Common myeloid progenitor, CD34-positive (primary cell): Measurements from ENCODE around the gene IGF1R.

Experiments used
- CTCF ChIA-PET: fragments of 350-600 bp; sonication (Branson Sonifier 250); formaldehyde crosslinking; loops from one replicate; lab custom pipeline; 2021; ENCODE audit warnings: antibody characterized with exemption; lab: Charles Lee
- POLR2A ChIA-PET: fragments of 350-600 bp; sonication (Branson Sonifier 250); formaldehyde crosslinking; loops from one replicate; lab custom pipeline; 2021; ENCODE audit warnings: antibody characterized with exemption; lab: Charles Lee
- DNase-seq, 3 donors: peaks; one replicate each; pipeline versions ENCODE4 v3.0.0 to v3.0.0-alpha.2; 2013
- H3K27ac ChIP-seq, 2 experiments: 1 replicate in 1 of 2; 2 replicates in 1 of 2; pipeline ENCODE4 v1.7.0; 2013; ENCODE audit warnings: inconsistent platforms in 2 of 2, low read length in 2 of 2, mild to moderate bottlenecking in 2 of 2, low read depth in 1 of 2, moderate library complexity in 1 of 2; ENCODE audit not compliant: severe bottlenecking in 2 of 2, insufficient read depth in 1 of 2, poor library complexity in 1 of 2
- H3K27me3 ChIP-seq, 5 experiments: replicated peaks in 2 of 5; 1 replicate in 3 of 5; 2 replicates in 2 of 5; pipeline versions ENCODE4 v1.6.1 to v1.7.0; 2013; ENCODE audit warnings: low read length in 4 of 5, mild to moderate bottlenecking in 2 of 5, moderate library complexity in 2 of 5, inconsistent platforms in 1 of 5; ENCODE audit not compliant: insufficient read depth in 5 of 5, control insufficient read depth in 4 of 5
- H3K36me3 ChIP-seq, 4 experiments: 1 replicate in 2 of 4; 2 replicates in 2 of 4; pipeline versions ENCODE4 v1.6.1 to v1.7.0; 2013; ENCODE audit warnings: low read length in 3 of 4, control low read depth in 1 of 4, mild to moderate bottlenecking in 1 of 4; ENCODE audit not compliant: control insufficient read depth in 4 of 4, insufficient read depth in 4 of 4
- H3K4me1 ChIP-seq, 4 experiments: 1 replicate in 3 of 4; 2 replicates in 1 of 4; pipeline versions ENCODE4 v1.6.1 to v1.7.1; 2013; ENCODE audit warnings: low read length in 3 of 4, mild to moderate bottlenecking in 3 of 4, control low read depth in 1 of 4, inconsistent platforms in 1 of 4, moderate library complexity in 1 of 4; ENCODE audit not compliant: control insufficient read depth in 4 of 4, insufficient read depth in 4 of 4; ENCODE audit errors: control extremely low read depth in 1 of 4
- H3K4me3 ChIP-seq, 7 experiments: 1 replicate in 4 of 7; 2 replicates in 3 of 7; pipeline versions ENCODE4 v1.5.1 to v1.7.0; 2013; ENCODE audit warnings: mild to moderate bottlenecking in 7 of 7, low read length in 6 of 7, moderate library complexity in 6 of 7, inconsistent platforms in 2 of 7, low read depth in 2 of 7, control low read depth in 1 of 7; ENCODE audit not compliant: insufficient read depth in 4 of 7, control insufficient read depth in 1 of 7; ENCODE audit errors: extremely low read depth in 1 of 7
- H3K9me3 ChIP-seq, 5 experiments: 1 replicate in 4 of 5; 2 replicates in 1 of 5; pipeline versions ENCODE4 v1.6.1 to v1.7.1; 2013; ENCODE audit warnings: low read length in 4 of 5, mild to moderate bottlenecking in 2 of 5, inconsistent platforms in 1 of 5, low read depth in 1 of 5, moderate library complexity in 1 of 5; ENCODE audit not compliant: control insufficient read depth in 4 of 5, insufficient read depth in 2 of 5; ENCODE audit errors: control extremely low read depth in 1 of 5
- WGBS: methylation state at CpG from one replicate; pipeline ENCODE4 v1.1.5; 2013; ENCODE audit not compliant: insufficient coverage; 5-methylcytosine and 5-hydroxymethylcytosine counted together

IGF1R gene

DNA sequence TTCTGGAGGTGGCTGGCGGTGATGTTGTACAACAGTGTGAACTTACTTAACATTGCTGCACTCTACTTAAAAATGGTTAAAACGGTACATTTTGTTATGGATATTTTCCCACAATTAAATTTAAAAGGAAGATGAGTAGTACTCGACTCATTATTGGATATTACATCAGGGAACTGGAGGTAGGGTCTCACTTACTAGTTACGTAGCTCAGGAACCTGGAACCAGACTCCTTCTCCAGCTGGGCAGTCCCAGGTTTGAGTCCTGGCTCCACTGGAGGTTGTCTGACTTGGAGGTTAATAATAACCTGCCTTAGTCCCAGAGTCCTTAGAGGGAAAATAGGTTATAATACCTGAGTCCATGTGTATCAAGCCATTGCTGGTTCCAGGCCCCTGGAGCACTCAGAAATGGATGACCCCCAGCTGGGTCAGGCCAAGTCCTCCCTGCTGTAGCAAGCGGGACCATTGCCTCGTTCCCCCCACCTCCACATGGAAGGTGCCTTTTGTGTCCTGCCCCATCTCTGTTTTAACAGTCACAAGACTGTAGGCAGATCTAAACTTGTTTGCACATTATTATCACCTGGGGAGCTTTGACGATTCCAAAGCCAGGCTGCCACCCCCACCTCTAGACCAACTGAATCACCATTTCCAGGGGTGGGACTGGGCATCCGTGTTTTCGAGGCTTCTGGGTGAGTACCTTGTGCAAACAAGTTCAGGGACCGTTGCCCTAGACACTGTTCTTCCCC is 126.6 kb downstream of the IGF1R start:
- no peaks in the 10 kb centered on the region for H3K27me3 ChIP-seq
- H3K4me1 ChIP-seq, result peaks cover 2 to 46% (median 22%) of the 10 kb centered on the region in 4 experiments
- no peak for DNase-seq
- no peak overlapping the region for H3K27ac ChIP-seq
- WGBS, result 85% methylated on average over 7 of the region's 10 CpGs
- ChIA-PET POLR2A (no interaction called here), CTCF (interaction anchor here (1.3 to 1.8 kb wide), 2 partner anchors 14 to 123 kb away, joined by 4 to 5 read pairs; no protein-coding TSS in a partner anchor)
- H3K4me3 ChIP-seq, result no peak overlapping the region
- H3K36me3 ChIP-seq, result no peaks in the 10 kb centered on the region
- H3K9me3 ChIP-seq, result no peaks in the 10 kb centered on the region

GRCh38 chr15:98775498-98776230 is 127.3 kb downstream of the IGF1R start:
- Histone ChIP-seq H3K9me3 (no peaks in the 10 kb centered on the region), H3K4me3 (no peak overlapping the region), H3K36me3 (no peaks in the 10 kb centered on the region), H3K27ac (no peak overlapping the region), H3K4me1 (peaks cover 2 to 48% (median 23%) of the 10 kb centered on the region in 4 experiments), H3K27me3 (no peaks in the 10 kb centered on the region)
- ChIA-PET CTCF (interaction anchor here (1.3 to 1.8 kb wide), 2 partner anchors 15 to 124 kb away, joined by 4 to 5 read pairs; no protein-coding TSS in a partner anchor), POLR2A (no interaction called here)
- DNase-seq, result no peak
- WGBS, result 98% methylated on average over 5 of the region's 7 CpGs

DNA sequence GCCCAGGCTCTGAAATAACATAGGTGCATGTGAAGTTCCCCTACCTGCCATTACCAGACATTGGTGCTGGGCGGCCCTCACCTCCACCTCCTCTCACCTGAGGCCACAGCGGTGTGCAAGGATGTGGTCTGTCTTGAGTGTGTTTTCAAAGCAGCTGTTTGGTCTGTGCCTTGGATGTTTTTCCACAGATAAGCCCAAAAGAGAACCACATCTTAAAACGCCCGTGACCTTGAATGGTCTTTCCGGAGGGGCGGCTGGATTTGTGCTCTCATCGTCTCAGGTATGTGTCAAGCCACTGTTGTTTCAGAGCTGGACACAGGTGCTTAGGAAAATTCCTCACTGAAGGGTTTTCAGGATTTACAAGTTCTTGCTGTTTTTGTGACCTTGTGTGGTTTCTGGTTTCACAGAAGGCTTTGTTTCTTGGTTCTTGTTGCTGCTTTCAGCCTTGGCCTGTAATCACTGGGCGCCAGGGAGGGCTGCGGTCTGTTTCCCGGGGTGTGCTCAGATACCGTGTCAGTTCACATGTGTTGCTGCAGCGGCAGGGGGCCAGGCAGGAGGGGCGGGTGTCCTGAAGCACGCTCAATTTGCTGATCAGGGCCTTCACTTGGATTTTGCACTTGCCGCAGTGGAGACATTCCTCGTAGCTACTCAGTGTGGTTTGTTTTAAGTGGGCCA is 128.4 kb downstream of the IGF1R start:
- Histone ChIP-seq H3K4me1 (peaks cover 2 to 44% (median 22%) of the 10 kb centered on the region in 4 experiments), H3K27ac (peak overlapping the region; percentile 52 to 72), H3K4me3 (peak overlapping the region in 1 of 7 experiments; percentile 11), H3K9me3 (no peaks in the 10 kb centered on the region), H3K36me3 (no peaks in the 10 kb centered on the region), H3K27me3 (no peaks in the 10 kb centered on the region)
- ChIA-PET CTCF (interaction anchor here (1.0 to 2.4 kb wide), 4 partner anchors 8 to 300 kb away, joined by 3 to 6 read pairs (median 4); no protein-coding TSS in a partner anchor), POLR2A (interaction anchor here (0.6 kb wide), 1 partner anchor 14 kb away, joined by 8 read pairs; no protein-coding TSS in a partner anchor)
- WGBS, result 17% methylated on average over 14 of the region's 16 CpGs
- DNase-seq, result peak; percentile 55 to 95 (median 83)

DNA sequence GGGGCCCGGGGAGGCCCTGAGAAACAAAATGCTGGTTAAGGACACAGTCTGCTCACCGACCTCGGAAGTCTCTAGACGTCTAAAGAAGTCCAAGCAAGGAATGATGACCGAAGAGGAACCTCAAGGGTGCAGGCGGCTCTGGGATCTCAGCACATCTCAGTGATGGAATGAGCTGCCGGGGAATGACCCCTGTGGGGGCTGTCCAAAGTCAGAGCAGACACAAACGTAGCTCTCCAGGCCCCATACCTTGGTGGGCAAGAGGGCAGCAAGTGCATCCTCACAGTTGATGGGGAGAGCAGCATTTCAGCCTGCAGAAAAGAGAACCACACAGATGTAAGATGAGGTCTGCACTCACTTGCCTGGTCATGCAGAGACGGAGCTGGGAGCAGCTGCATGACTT is 129.1 kb downstream of the IGF1R start:
- Histone ChIP-seq H3K4me3 (peak overlapping the region in 2 of 7 experiments; percentile 10 to 11), H3K36me3 (no peaks in the 10 kb centered on the region), H3K27ac (peak overlapping the region; percentile 52 to 72), H3K27me3 (no peaks in the 10 kb centered on the region), H3K9me3 (no peaks in the 10 kb centered on the region), H3K4me1 (peaks cover 2 to 42% (median 22%) of the 10 kb centered on the region in 4 experiments)
- WGBS, result 92% methylated on average over 9 of the region's 9 CpGs
- DNase-seq, result no peak
- CTCF ChIA-PET, result interaction anchor here (1.0 to 2.4 kb wide), 7 partner anchors 9 to 299 kb away, joined by 3 to 6 read pairs (median 4); no protein-coding TSS in a partner anchor
- POLR2A ChIA-PET, result no interaction called here

GRCh38 chr15:98778263-98778959 is 130.1 kb downstream of the IGF1R start:
- CTCF ChIA-PET, result interaction anchor here (0.7 to 3.2 kb wide), 22 partner anchors 10 to 259 kb away, joined by 3 to 15 read pairs (median 5); no protein-coding TSS in a partner anchor
- no peaks in the 10 kb centered on the region for H3K36me3 ChIP-seq
- WGBS, result 100% methylated on average over 1 of the region's 3 CpGs
- no peaks in the 10 kb centered on the region for H3K27me3 ChIP-seq
- no peak overlapping the region for H3K27ac ChIP-seq
- H3K4me1 ChIP-seq, result peaks cover 2 to 42% (median 22%) of the 10 kb centered on the region in 4 experiments
- DNase-seq, result no peak
- H3K4me3 ChIP-seq, result no peak overlapping the region
- no peaks in the 10 kb centered on the region for H3K9me3 ChIP-seq
- POLR2A ChIA-PET, result no interaction called here

DNA sequence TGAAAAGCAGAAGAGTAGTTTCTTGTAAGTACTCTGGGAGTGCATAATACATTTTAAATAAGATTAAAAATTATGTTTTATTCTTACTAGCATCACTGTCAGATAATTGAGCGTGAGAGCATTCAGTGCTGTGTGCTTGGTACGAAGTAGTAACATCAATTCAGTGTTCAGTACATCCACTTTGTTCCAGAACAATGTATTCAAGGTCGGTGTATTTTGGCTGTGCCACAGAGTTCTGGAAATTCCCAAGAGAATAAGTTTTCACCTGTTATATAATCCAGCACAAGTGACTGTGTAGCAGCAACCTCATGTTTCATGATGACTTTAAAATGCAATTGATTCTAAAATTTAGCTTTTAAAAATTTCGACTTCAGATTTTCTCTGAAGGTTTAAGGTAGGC is 130.6 kb downstream of the IGF1R start:
- Histone ChIP-seq H3K36me3 (no peaks in the 10 kb centered on the region), H3K4me3 (no peak overlapping the region), H3K9me3 (no peaks in the 10 kb centered on the region), H3K4me1 (peaks cover 2 to 42% (median 22%) of the 10 kb centered on the region in 4 experiments), H3K27me3 (no peaks in the 10 kb centered on the region), H3K27ac (no peak overlapping the region)
- no CpG with 5 or more reads among the region's 4 CpGs for WGBS
- ChIA-PET CTCF (interaction anchor here (0.7 to 3.2 kb wide), 22 partner anchors 9 to 260 kb away, joined by 3 to 15 read pairs (median 6); no protein-coding TSS in a partner anchor), POLR2A (no interaction called here)
- DNase-seq, result no peak
